ENCODE data around the gene LRFN4. TPM values are rescaled to one million over a fixed set of nuclear protein-coding genes. Genes with fewer than 3 reads are reported as not detected.

LRFN4 gene
- total RNA-seq, 1 experiment from 2014 or later, result 56.7 TPM

DNA sequence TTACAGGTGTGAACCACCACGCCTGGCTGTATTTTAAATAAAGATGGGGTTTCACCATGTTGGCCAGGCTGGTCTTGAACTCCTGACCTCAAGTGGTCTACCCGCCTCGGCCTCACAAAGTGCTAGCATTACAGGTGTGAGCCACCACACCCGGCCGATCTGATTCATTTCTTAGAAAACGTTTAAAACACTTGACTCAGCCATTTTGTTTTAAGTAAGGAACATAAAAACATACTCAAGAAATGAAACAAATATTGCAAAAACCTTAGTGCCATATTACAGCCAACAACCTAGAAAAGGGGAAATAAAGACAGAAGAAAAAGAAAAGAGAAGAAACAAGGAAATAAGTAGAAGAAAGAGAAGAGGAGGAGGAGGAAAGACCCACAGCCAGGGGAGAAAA is 17.4 kb downstream of the LRFN4 start:
- DNase-seq (ENCODE audit: low read depth, low spot score), result no peak
- Histone ChIP-seq H3K36me3 (ENCODE audit: control insufficient read depth, insufficient read depth, low read length) (no peaks in the 10 kb centered on the region), H3K9me3 (ENCODE audit: control insufficient read depth, insufficient read depth, low read depth, low read length) (no peaks in the 10 kb centered on the region), H3K27ac (ENCODE audit: low read length) (no peak overlapping the region), H3K4me3 (ENCODE audit: low read depth in 2 of 2, low read length in 2 of 2) (no peak overlapping the region), H3K27me3 (ENCODE audit: control insufficient read depth, insufficient read depth, low read length) (no peaks in the 10 kb centered on the region), H3K4me1 (ENCODE audit: control insufficient read depth, insufficient read depth, low read length) (peaks cover 1% of the 10 kb centered on the region; the same call in 1 of the 2 replicates)
- intact Hi-C loops (cut with micrococcal nuclease; ENCODE audit: unreplicated experiment) (no loop called here), in situ Hi-C loops (cut with HindIII; ENCODE audit: low pct_unique_long_range_greater_than_20kb, low sequenced_read_pairs) (no loop called here)
- CTCF ChIA-PET, result no interaction called here
- ATAC-seq, result no peak
- no TSS peak for BruUV-seq (replicated peaks)
- POLR2A ChIA-PET, result no interaction called here
- no peak for TF ChIP-seq POLR2AphosphoS5 (IDR thresholded peaks at IDR 0.05; ENCODE audit: low read depth, low read length)
- TF ChIP-seq, protein P1, sequence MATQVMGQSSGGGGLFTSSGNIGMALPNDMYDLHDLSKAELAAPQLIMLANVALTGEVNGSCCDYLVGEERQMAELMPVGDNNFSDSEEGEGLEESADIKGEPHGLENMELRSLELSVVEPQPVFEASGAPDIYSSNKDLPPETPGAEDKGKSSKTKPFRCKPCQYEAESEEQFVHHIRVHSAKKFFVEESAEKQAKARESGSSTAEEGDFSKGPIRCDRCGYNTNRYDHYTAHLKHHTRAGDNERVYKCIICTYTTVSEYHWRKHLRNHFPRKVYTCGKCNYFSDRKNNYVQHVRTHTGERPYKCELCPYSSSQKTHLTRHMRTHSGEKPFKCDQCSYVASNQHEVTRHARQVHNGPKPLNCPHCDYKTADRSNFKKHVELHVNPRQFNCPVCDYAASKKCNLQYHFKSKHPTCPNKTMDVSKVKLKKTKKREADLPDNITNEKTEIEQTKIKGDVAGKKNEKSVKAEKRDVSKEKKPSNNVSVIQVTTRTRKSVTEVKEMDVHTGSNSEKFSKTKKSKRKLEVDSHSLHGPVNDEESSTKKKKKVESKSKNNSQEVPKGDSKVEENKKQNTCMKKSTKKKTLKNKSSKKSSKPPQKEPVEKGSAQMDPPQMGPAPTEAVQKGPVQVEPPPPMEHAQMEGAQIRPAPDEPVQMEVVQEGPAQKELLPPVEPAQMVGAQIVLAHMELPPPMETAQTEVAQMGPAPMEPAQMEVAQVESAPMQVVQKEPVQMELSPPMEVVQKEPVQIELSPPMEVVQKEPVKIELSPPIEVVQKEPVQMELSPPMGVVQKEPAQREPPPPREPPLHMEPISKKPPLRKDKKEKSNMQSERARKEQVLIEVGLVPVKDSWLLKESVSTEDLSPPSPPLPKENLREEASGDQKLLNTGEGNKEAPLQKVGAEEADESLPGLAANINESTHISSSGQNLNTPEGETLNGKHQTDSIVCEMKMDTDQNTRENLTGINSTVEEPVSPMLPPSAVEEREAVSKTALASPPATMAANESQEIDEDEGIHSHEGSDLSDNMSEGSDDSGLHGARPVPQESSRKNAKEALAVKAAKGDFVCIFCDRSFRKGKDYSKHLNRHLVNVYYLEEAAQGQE (IDR thresholded peaks at IDR 0.05; ENCODE audit: insufficient read depth in 1 of 2, low read depth in 2 of 2, low read length in 1 of 2), result no peak
- no peak for TF ChIP-seq SIN3A (IDR thresholded peaks at IDR 0.05; ENCODE audit: borderline replicate concordance, insufficient read depth, low read depth, low read length)
- TF ChIP-seq TCF7L2 (IDR thresholded peaks at IDR 0.05; ENCODE audit: low read depth, low read length), result no peak

DNA sequence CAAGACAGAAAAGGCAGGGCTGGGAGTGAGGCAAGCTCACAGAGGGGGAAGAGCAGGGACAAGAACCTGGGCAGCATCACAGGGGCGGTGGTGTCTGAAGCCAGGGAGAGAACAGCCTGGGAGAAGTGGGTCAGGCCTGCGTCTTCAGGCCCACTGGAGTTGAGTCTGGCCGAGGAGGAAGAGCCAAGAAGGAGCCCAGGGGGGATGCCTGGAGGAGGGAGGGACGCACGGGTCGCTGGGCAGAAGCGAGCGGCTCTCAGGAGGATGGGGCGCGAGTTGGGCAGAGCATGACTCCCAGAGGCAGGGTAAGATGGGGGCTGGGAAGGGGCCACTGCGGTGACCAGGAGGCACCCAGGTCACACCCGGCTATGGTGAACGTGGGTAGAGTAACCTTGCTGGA is 18.5 kb downstream of the LRFN4 start:
- Histone ChIP-seq H3K9me3 (ENCODE audit: control insufficient read depth, insufficient read depth, low read depth, low read length) (no peaks in the 10 kb centered on the region), H3K36me3 (ENCODE audit: control insufficient read depth, insufficient read depth, low read length) (no peaks in the 10 kb centered on the region), H3K27me3 (ENCODE audit: control insufficient read depth, insufficient read depth, low read length) (no peaks in the 10 kb centered on the region), H3K4me3 (ENCODE audit: low read depth in 2 of 2, low read length in 2 of 2) (no peak overlapping the region), H3K27ac (ENCODE audit: low read length) (no peak overlapping the region), H3K4me1 (ENCODE audit: control insufficient read depth, insufficient read depth, low read length) (peaks cover 5% of the 10 kb centered on the region; the same call in 1 of the 2 replicates)
- POLR2A ChIA-PET, result interaction anchor here (0.7 kb wide), 1 partner anchor 130 kb away, joined by 3 read pairs; no protein-coding TSS in a partner anchor
- BruUV-seq (replicated peaks), result no TSS peak
- TF ChIP-seq SIN3A (IDR thresholded peaks at IDR 0.05; ENCODE audit: borderline replicate concordance, insufficient read depth, low read depth, low read length) (no peak), POLR2AphosphoS5 (IDR thresholded peaks at IDR 0.05; ENCODE audit: low read depth, low read length) (no peak), TCF7L2 (IDR thresholded peaks at IDR 0.05; ENCODE audit: low read depth, low read length) (no peak)
- TF ChIP-seq, protein P2, sequence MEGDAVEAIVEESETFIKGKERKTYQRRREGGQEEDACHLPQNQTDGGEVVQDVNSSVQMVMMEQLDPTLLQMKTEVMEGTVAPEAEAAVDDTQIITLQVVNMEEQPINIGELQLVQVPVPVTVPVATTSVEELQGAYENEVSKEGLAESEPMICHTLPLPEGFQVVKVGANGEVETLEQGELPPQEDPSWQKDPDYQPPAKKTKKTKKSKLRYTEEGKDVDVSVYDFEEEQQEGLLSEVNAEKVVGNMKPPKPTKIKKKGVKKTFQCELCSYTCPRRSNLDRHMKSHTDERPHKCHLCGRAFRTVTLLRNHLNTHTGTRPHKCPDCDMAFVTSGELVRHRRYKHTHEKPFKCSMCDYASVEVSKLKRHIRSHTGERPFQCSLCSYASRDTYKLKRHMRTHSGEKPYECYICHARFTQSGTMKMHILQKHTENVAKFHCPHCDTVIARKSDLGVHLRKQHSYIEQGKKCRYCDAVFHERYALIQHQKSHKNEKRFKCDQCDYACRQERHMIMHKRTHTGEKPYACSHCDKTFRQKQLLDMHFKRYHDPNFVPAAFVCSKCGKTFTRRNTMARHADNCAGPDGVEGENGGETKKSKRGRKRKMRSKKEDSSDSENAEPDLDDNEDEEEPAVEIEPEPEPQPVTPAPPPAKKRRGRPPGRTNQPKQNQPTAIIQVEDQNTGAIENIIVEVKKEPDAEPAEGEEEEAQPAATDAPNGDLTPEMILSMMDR (IDR thresholded peaks at IDR 0.05), result no peak
- TF ChIP-seq, protein P1 (IDR thresholded peaks at IDR 0.05; ENCODE audit: insufficient read depth in 1 of 2, low read depth in 2 of 2, low read length in 1 of 2), result no peak
- ATAC-seq (no peak; the same call in 1 of the 2 replicates), DNase-seq (ENCODE audit: low read depth, low spot score) (no peak)
- CTCF ChIA-PET, result interaction anchor here (0.6 kb wide), 1 partner anchor 13 kb away, joined by 4 read pairs; no protein-coding TSS in a partner anchor
- in situ Hi-C loops (cut with HindIII; ENCODE audit: low pct_unique_long_range_greater_than_20kb, low sequenced_read_pairs), result no loop called here
- intact Hi-C loops (cut with micrococcal nuclease; ENCODE audit: unreplicated experiment), result no loop called here
